Stimulated activated CD4-positive, alpha-beta T cell treated with anti-CD3 and anti-CD28 coated beads, Interleukin-12 subunit alpha, Interleukin-12 subunit beta, amount 100 ng/mL, for 4 hours (primary cell): ENCODE data around the gene LY6G6F.

Experiments used
- DNase-seq: peaks from one replicate; pipeline ENCODE4 v3.0.0-alpha.2; 2020

Gene LY6G6F

GRCh38 chr6:31677955-31678354 lies 28.7 kb upstream of the LY6G6F start:
- no peak for DNase-seq

GRCh38 chr6:31680226-31681134 lies 26.2 kb upstream of the LY6G6F start, which contains the start of gene LY6G5C:
TSS of gene LY6G5C (minus strand) at chr6:31681067. CDS start at chr6:31680373, 694 bp downstream.
- DNase-seq = peak; percentile 60

GRCh38 chr6:31681135-31681671 lies 25.5 kb upstream of the LY6G6F start:
- DNase-seq = peak; percentile 41

- DNase-seq = no peak
Measured at GRCh38 chr6:31683591-31683990, 23.1 kb upstream of the LY6G6F start.

- no peak for DNase-seq
Measured at GRCh38 chr6:31686483-31686882, 20.2 kb upstream of the LY6G6F start.

GRCh38 chr6:31687321-31687720 lies 19.3 kb upstream of the LY6G6F start:
- DNase-seq = no peak

GRCh38 chr6:31687860-31688693 lies 18.6 kb upstream of the LY6G6F start:
- no peak for DNase-seq

GRCh38 chr6:31689249-31690110 lies 17.2 kb upstream of the LY6G6F start:
- no peak for DNase-seq

GRCh38 chr6:31690231-31691077 lies 16.2 kb upstream of the LY6G6F start:
- no peak for DNase-seq

GRCh38 chr6:31691078-31691463 lies 15.6 kb upstream of the LY6G6F start:
- no peak for DNase-seq

GRCh38 chr6:31691564-31692108 lies 15.0 kb upstream of the LY6G6F start:
- DNase-seq = no peak

- DNase-seq = no peak
Measured at GRCh38 chr6:31692353-31692752, 14.3 kb upstream of the LY6G6F start.

GRCh38 chr6:31692886-31693285 lies 13.8 kb upstream of the LY6G6F start:
- no peak for DNase-seq

- DNase-seq = no peak
Measured at GRCh38 chr6:31693535-31693934, 13.1 kb upstream of the LY6G6F start.

- DNase-seq = no peak
Measured at GRCh38 chr6:31697555-31697954, 9.1 kb upstream of the LY6G6F start.

GRCh38 chr6:31700740-31701401 lies 5.8 kb upstream of the LY6G6F start:
- no peak for DNase-seq

GRCh38 chr6:31701666-31702404 lies 4.8 kb upstream of the LY6G6F start:
- DNase-seq = no peak

- DNase-seq = peak; percentile 18
Measured at GRCh38 chr6:31702405-31702818, 4.3 kb upstream of the LY6G6F start.

- peak; percentile 95 for DNase-seq
Measured at GRCh38 chr6:31702819-31703716, 3.6 kb upstream of the LY6G6F start, which contains the start of gene ABHD16A. TSS of gene ABHD16A (minus strand) at chr6:31703324. CDS start at chr6:31703281, 43 bp downstream.
